ENCODE results near the gene TRIM31.

DNA sequence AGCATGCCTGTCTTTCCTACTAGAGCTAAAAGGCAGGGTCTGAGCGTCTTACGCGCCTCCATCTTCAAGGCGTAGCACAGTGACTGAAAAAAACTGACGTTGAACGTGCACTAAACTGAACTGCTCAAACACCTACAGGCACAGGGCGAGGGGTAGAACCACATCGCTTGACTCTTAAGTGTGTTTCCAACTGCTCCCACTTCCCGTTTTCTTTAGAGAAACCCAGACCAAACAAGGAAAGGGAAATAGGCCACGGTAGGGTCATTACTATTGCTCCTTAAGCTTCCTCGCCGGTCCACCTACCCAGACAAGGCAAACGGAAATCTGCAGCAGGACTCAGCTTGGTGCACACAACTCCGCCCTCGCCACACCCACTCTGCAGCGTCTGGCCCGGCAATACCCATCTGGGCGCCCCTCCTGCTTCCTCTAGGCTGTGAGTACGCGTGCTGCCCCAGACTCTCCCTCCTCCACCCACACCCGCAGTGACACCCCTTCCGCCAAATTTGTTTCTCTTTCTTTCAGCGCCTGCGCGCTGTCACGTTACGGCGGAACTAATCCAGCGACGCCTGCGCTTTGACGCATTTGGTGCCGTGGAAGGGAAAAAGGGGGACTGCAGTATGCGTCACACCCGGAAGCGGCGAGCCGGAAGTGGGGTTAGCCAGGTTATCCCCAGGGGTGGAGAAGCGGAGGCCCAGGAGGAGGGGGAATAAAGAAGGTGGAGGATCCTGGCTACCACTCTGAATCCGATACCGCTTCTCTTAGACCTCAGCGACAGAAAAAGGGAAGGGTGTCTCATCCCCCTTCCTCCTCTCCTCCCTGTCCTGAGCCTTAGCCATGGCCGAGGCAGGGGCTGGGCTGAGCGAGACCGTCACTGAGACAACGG is 46.1 kb downstream of the TRIM31 start, which contains the start of gene PPP1R11:
- TF ChIP-seq CTCF (conservative IDR thresholded peaks at IDR 0.05; ENCODE audit: low read length) (no peak), EZH2phosphoT487 (IDR thresholded peaks at IDR 0.05; ENCODE audit: borderline replicate concordance, low read depth, low read length) (no peak)

All from OCI-LY7 (cell line).